Stimulated activated CD4-positive, alpha-beta T cell treated with anti-CD3 and anti-CD28 coated beads, Interleukin-1b, Interleukin-23, amount 100 ng/mL, for 1 hour (primary cell): ENCODE data around the gene KIF26B.

Experiments
- DNase-seq, 2 donors: peaks; one replicate each; pipeline ENCODE4 v3.0.0-alpha.2; 2020; ENCODE audit warnings: low read depth in 2 of 2

Gene KIF26B

GRCh38 chr1:245742896-245743295 lies 588.1 kb downstream of the KIF26B start:
- DNase-seq: no peak

GRCh38 chr1:245748240-245748639 lies 593.5 kb downstream of the KIF26B start:
- no peak for DNase-seq

- DNase-seq: no peak
Measured at GRCh38 chr1:245748646-245749045, 593.9 kb downstream of the KIF26B start.

- DNase-seq: no peak
Measured at GRCh38 chr1:245749053-245749452, 594.3 kb downstream of the KIF26B start.

GRCh38 chr1:245750261-245750660 lies 595.5 kb downstream of the KIF26B start:
- no peak for DNase-seq

GRCh38 chr1:245751116-245751515 lies 596.3 kb downstream of the KIF26B start:
- DNase-seq: no peak

GRCh38 chr1:245751726-245752470 lies 597.1 kb downstream of the KIF26B start:
- no peak for DNase-seq

- no peak for DNase-seq
Measured at GRCh38 chr1:245752561-245752960, 597.8 kb downstream of the KIF26B start.

GRCh38 chr1:245753807-245754206 lies 599.0 kb downstream of the KIF26B start:
- no peak for DNase-seq

- DNase-seq: no peak
Measured at GRCh38 chr1:245754463-245754961, 599.7 kb downstream of the KIF26B start.
